ENCODE results near the gene CLINT1. TPM values are rescaled to one million over a fixed set of nuclear protein-coding genes. Genes with fewer than 3 reads are reported as not detected.

The CLINT1 gene
- total and polyA plus RNA-seq, 8 donors, result 24.7 to 196 (median 78.3) TPM

DNA sequence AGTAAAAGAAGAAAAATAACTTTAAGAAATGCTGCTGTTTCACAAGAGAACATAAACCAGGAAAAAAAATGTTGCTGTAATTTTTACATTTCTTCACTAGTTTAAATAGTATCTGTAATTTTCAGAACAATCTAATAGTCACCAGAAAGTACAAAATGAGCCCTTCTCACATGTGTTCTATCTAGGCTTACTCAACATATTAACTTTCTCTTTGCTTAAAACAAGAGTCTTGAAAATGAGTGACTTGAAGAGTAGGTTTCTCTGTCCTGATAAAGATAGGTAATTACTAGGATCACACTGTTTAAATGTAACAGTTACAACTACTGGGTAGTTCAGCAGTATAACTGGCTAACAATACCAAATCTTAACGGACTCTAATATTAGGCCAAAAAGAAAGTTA is 37.5 kb downstream of the CLINT1 start:
- 88 to 97% (median 91%) methylated on average over 1 of the region's 1 CpG for WGBS, 5 donors
- no peak for DNase-seq
- H3K4me1 ChIP-seq, result peaks cover 17 to 90% (median 49%) of the 10 kb centered on the region in 4 donors
- H3K4me3 ChIP-seq, result no peak overlapping the region
- intact Hi-C loops (cut with DNase I; ENCODE audit: low total_unique reads), result no loop called here
- no peaks in the 10 kb centered on the region for H3K27me3 ChIP-seq
- TF ChIP-seq, protein P1, sequence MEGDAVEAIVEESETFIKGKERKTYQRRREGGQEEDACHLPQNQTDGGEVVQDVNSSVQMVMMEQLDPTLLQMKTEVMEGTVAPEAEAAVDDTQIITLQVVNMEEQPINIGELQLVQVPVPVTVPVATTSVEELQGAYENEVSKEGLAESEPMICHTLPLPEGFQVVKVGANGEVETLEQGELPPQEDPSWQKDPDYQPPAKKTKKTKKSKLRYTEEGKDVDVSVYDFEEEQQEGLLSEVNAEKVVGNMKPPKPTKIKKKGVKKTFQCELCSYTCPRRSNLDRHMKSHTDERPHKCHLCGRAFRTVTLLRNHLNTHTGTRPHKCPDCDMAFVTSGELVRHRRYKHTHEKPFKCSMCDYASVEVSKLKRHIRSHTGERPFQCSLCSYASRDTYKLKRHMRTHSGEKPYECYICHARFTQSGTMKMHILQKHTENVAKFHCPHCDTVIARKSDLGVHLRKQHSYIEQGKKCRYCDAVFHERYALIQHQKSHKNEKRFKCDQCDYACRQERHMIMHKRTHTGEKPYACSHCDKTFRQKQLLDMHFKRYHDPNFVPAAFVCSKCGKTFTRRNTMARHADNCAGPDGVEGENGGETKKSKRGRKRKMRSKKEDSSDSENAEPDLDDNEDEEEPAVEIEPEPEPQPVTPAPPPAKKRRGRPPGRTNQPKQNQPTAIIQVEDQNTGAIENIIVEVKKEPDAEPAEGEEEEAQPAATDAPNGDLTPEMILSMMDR (IDR thresholded peaks at IDR 0.05), result no peak
- TF ChIP-seq EP300 (IDR thresholded peaks at IDR 0.05) (no peak), POLR2A (IDR thresholded peaks at IDR 0.05) (no peak), POLR2AphosphoS5 (IDR thresholded peaks at IDR 0.05) (no peak)
- H3K36me3 ChIP-seq, result no peaks in the 10 kb centered on the region
- H3K9me3 ChIP-seq, result no peaks in the 10 kb centered on the region
- peak overlapping the region in 3 of 5 donors; percentile 19 to 55 (median 26) for H3K27ac ChIP-seq

DNA sequence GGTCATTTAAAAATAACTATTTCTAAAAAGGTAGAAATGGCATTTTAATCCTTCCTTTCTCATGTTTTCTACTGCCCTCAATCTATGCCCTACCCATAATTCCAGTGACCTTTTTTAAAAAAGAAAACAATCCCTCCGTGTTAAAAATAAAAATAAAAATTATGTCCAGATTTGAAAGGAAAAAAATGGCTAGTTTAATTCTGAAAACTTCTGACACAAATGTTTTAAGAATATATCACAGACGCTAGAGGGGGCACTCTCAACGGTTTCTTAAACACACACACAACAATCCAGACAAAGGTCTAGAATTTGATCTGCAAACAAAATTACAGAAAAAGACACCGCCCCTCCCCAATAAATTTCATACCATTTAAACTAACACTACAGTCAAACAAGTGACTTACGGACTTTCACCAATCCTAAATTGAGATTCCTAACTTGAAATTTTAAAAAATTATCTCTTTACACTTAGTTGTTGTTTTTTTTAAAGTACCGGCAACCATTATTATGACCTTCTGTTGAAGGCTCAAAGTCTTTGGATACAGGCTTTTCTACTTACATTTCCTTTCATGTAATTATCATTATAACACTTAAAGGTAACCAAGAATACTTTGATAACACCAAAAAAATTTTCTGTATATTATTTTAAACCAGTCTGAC is 38.2 kb downstream of the CLINT1 start:
- H3K27ac ChIP-seq, result peak overlapping the region in 4 of 5 donors; percentile 21 to 55 (median 50)

DNA sequence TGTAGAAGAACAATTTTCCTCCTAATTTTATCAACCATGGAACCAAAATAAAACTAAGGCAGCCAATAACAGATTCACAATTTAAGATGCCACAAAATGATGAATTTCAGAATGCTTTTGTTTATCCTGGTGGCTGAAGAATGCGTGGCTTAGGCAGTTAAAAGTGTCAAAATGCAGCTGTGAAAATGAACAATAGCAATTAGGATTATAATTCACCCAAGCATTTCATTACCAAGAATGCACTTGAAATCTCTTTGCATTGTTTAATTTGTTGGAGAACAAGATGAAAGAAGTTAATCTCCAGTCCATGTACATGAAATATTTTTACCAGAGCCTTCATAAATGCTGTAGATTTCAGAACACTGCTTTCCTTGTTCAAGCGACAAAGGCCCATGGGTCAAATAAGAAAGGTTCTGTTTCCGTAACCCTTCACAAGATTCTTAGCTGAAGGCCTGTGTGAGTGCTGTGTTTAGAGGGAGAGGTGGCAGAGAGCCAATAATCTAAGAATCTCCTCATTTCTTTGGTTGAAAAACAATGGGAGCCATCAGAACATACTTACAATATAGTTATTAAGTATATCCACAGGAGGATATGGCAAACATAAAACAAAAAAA is 39.3 kb downstream of the CLINT1 start:
- H3K27ac ChIP-seq, result peak overlapping the region in 4 of 5 donors; percentile 21 to 55 (median 50)
- no peak overlapping the region for H3K4me3 ChIP-seq
- WGBS, 5 donors, result 21 to 38% (median 25%) methylated on average over 3 of the region's 3 CpGs
- intact Hi-C loops (cut with DNase I; ENCODE audit: low total_unique reads), result loop anchor here (10.0 kb wide), 1 partner anchor 175 kb away; no protein-coding TSS in a partner anchor
- H3K9me3 ChIP-seq, result no peaks in the 10 kb centered on the region
- no peak for TF ChIP-seq EP300 (IDR thresholded peaks at IDR 0.05)
- TF ChIP-seq, protein P1 (IDR thresholded peaks at IDR 0.05), result no peak
- TF ChIP-seq POLR2A (IDR thresholded peaks at IDR 0.05), result no peak
- TF ChIP-seq POLR2AphosphoS5 (IDR thresholded peaks at IDR 0.05), result no peak
- H3K36me3 ChIP-seq, result peaks cover 0 to 13% (median 7%) of the 10 kb centered on the region in 4 donors
- no peaks in the 10 kb centered on the region for H3K27me3 ChIP-seq
- peak in 1 of 2 donors; percentile 75 for DNase-seq
- H3K4me1 ChIP-seq, result peaks cover 17 to 72% (median 41%) of the 10 kb centered on the region in 4 donors

More for the DNA sequence above, 38.2 kb downstream of the CLINT1 start:
- H3K9me3 ChIP-seq, result no peaks in the 10 kb centered on the region
- no peak overlapping the region for H3K4me3 ChIP-seq
- intact Hi-C loops (cut with DNase I; ENCODE audit: low total_unique reads), result no loop called here
- peaks cover 0 to 4% (median 2%) of the 10 kb centered on the region in 4 donors for H3K36me3 ChIP-seq
- peak in 1 of 2 donors; percentile 85 for DNase-seq
- TF ChIP-seq POLR2AphosphoS5 (IDR thresholded peaks at IDR 0.05), result no peak
- TF ChIP-seq POLR2A (IDR thresholded peaks at IDR 0.05), result no peak
- no peak for TF ChIP-seq EP300 (IDR thresholded peaks at IDR 0.05)
- TF ChIP-seq, protein P1 (IDR thresholded peaks at IDR 0.05), result peak in 5 of 7 experiments; percentile 14 to 42 (median 39)
- WGBS, 5 donors, result 21 to 29% (median 27%) methylated on average over 6 of the region's 6 CpGs
- peaks cover 17 to 83% (median 45%) of the 10 kb centered on the region in 4 donors for H3K4me1 ChIP-seq
- no peaks in the 10 kb centered on the region for H3K27me3 ChIP-seq

DNA sequence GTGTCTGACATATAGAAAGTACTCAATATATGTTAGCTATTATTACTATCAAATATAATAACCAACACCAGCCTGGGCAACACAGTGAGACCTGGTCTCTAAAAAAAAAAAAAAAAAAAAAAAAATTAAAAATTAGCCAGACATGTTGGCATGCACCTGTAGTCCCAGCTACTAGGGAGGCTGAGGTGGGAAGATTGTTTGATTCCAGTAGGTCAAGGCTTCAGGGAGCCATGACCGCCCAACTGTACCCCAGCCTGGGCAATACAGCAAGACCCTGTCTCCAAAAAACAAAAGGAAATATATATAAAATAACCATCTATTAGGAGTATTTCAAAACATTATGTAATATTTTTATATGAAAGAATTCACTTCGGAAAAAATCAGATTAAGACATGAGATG is 40.6 kb downstream of the CLINT1 start:
- Histone ChIP-seq H3K27me3 (no peaks in the 10 kb centered on the region), H3K36me3 (peaks cover 6 to 23% (median 18%) of the 10 kb centered on the region in 4 donors), H3K4me3 (no peak overlapping the region), H3K4me1 (peaks cover 17 to 63% (median 37%) of the 10 kb centered on the region in 4 donors), H3K9me3 (no peaks in the 10 kb centered on the region), H3K27ac (no peak overlapping the region)
- intact Hi-C loops (cut with DNase I; ENCODE audit: low total_unique reads), result loop anchor here (10.0 kb wide), 1 partner anchor 176 kb away; no protein-coding TSS in a partner anchor
- TF ChIP-seq EP300 (IDR thresholded peaks at IDR 0.05) (no peak), POLR2AphosphoS5 (IDR thresholded peaks at IDR 0.05) (no peak), POLR2A (IDR thresholded peaks at IDR 0.05) (no peak)
- TF ChIP-seq, protein P1 (IDR thresholded peaks at IDR 0.05), result no peak
- no peak for DNase-seq
- WGBS, 5 donors, result 86 to 92% (median 90%) methylated on average over 2 of the region's 2 CpGs

All from stomach (tissue), 9 donors.